ENCODE results near the gene MYDGF. TPM values are rescaled to one million over a fixed set of nuclear protein-coding genes. Genes with fewer than 3 reads are reported as not detected.

Gene MYDGF
- total and polyA plus RNA-seq, 2 of the 13 experiments (the other 11 are each of a cell fraction or from before 2014, with no cell fraction given) = 116 to 198 TPM

DNA sequence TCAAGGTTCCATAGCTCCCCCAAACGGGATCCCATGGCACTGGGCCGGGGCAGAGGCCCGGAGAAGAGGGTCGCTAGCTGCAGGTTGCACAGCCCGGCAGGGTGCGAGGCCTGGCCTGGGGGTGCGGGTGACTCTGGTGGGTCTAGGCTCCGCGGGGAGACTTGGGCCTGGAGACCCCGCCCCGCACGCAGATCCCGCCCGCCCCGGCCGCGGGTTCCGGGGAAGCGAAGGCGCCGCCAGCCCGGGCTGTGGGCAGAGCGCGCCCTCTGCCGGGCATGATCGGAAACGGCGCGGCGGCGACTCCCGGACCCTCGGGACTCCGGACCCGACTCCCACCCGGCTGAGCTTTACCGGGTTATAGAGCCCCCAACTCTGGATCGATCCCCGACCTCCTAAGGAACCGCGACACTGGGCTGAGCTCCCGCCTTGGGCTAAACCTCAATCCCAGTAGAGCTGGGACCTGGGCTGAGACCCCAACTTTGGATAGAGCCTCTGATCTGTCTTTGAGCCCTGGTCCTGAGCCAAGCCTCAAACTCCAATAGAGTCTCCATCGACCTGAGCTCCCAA lies 33.9 kb downstream of the MYDGF start (continued):
- TF ChIP-seq, protein P1, sequence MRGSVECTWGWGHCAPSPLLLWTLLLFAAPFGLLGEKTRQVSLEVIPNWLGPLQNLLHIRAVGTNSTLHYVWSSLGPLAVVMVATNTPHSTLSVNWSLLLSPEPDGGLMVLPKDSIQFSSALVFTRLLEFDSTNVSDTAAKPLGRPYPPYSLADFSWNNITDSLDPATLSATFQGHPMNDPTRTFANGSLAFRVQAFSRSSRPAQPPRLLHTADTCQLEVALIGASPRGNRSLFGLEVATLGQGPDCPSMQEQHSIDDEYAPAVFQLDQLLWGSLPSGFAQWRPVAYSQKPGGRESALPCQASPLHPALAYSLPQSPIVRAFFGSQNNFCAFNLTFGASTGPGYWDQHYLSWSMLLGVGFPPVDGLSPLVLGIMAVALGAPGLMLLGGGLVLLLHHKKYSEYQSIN (CRISPR knock-in tag; IDR thresholded peaks at IDR 0.05; ENCODE audit: borderline replicate concordance) = no peak
- TF ChIP-seq ZNF274 (CRISPR knock-in tag; IDR thresholded peaks at IDR 0.05) (no peak), ZNF121 (CRISPR knock-in tag; IDR thresholded peaks at IDR 0.05) (no peak), DMAP1 (CRISPR knock-in tag; IDR thresholded peaks at IDR 0.05) (no peak), GTF2F1 (IDR thresholded peaks at IDR 0.05; ENCODE audit: low read length) (no peak), ZKSCAN5 (CRISPR knock-in tag; IDR thresholded peaks at IDR 0.05) (no peak), CBX5 (CRISPR knock-in tag; IDR thresholded peaks at IDR 0.05; ENCODE audit: borderline replicate concordance) (no peak), RXRB (CRISPR knock-in tag; IDR thresholded peaks at IDR 0.05; ENCODE audit: borderline replicate concordance) (no peak), ZNF766 (CRISPR knock-in tag; IDR thresholded peaks at IDR 0.05; ENCODE audit: borderline replicate concordance) (peak; percentile 70; the same call in 1 of the 2 replicates), KAT2B (IDR thresholded peaks at IDR 0.05; ENCODE audit: borderline replicate concordance, low read depth, low read length) (no peak), NFE2L2 (IDR thresholded peaks at IDR 0.05; ENCODE audit: low read length) (no peak), ZNF569 (CRISPR knock-in tag; IDR thresholded peaks at IDR 0.05; ENCODE audit: borderline replicate concordance) (no peak), SETDB1 (CRISPR knock-in tag; IDR thresholded peaks at IDR 0.05; ENCODE audit: borderline replicate concordance) (no peak), RBAK (CRISPR knock-in tag; IDR thresholded peaks at IDR 0.05) (no peak), HNRNPK (IDR thresholded peaks at IDR 0.05; ENCODE audit: low read depth, low read length, poor library complexity, severe bottlenecking) (no peak), CENPT (CRISPR knock-in tag; IDR thresholded peaks at IDR 0.05; ENCODE audit: low read depth) (no peak), ZNF75D (CRISPR knock-in tag; IDR thresholded peaks at IDR 0.05; ENCODE audit: borderline replicate concordance) (no peak), KLF16 (CRISPR knock-in tag; IDR thresholded peaks at IDR 0.05) (peak in 1 of 2 experiments; percentile 31; a peak in 1 of 4 replicates), ZNF776 (CRISPR knock-in tag; IDR thresholded peaks at IDR 0.05) (peak; percentile 50; the same call in 1 of the 2 replicates), ZNF709 (CRISPR knock-in tag; IDR thresholded peaks at IDR 0.05) (no peak), ZBTB8A (CRISPR knock-in tag; IDR thresholded peaks at IDR 0.05; ENCODE audit: borderline replicate concordance, low read depth) (no peak), EED (CRISPR knock-in tag; IDR thresholded peaks at IDR 0.05) (no peak), THAP11 (CRISPR knock-in tag; IDR thresholded peaks at IDR 0.05) (no peak)
- TF ChIP-seq, protein P2, sequence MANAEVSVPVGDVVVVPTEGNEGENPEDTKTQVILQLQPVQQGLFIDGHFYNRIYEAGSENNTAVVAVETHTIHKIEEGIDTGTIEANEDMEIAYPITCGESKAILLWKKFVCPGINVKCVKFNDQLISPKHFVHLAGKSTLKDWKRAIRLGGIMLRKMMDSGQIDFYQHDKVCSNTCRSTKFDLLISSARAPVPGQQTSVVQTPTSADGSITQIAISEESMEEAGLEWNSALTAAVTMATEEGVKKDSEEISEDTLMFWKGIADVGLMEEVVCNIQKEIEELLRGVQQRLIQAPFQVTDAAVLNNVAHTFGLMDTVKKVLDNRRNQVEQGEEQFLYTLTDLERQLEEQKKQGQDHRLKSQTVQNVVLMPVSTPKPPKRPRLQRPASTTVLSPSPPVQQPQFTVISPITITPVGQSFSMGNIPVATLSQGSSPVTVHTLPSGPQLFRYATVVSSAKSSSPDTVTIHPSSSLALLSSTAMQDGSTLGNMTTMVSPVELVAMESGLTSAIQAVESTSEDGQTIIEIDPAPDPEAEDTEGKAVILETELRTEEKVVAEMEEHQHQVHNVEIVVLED (CRISPR knock-in tag; IDR thresholded peaks at IDR 0.05; ENCODE audit: borderline replicate concordance) = no peak
- TF ChIP-seq, protein P3, sequence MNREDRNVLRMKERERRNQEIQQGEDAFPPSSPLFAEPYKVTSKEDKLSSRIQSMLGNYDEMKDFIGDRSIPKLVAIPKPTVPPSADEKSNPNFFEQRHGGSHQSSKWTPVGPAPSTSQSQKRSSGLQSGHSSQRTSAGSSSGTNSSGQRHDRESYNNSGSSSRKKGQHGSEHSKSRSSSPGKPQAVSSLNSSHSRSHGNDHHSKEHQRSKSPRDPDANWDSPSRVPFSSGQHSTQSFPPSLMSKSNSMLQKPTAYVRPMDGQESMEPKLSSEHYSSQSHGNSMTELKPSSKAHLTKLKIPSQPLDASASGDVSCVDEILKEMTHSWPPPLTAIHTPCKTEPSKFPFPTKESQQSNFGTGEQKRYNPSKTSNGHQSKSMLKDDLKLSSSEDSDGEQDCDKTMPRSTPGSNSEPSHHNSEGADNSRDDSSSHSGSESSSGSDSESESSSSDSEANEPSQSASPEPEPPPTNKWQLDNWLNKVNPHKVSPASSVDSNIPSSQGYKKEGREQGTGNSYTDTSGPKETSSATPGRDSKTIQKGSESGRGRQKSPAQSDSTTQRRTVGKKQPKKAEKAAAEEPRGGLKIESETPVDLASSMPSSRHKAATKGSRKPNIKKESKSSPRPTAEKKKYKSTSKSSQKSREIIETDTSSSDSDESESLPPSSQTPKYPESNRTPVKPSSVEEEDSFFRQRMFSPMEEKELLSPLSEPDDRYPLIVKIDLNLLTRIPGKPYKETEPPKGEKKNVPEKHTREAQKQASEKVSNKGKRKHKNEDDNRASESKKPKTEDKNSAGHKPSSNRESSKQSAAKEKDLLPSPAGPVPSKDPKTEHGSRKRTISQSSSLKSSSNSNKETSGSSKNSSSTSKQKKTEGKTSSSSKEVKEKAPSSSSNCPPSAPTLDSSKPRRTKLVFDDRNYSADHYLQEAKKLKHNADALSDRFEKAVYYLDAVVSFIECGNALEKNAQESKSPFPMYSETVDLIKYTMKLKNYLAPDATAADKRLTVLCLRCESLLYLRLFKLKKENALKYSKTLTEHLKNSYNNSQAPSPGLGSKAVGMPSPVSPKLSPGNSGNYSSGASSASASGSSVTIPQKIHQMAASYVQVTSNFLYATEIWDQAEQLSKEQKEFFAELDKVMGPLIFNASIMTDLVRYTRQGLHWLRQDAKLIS (CRISPR knock-in tag; IDR thresholded peaks at IDR 0.05) = no peak

Measured in HepG2 (cell line).